GM12872 (cell line): ENCODE measurements around the gene RERE.

ENCODE experiments used
- TF ChIP-seq, protein P1 (sequence below): IDR thresholded peaks from 3 replicates; pipeline ENCODE4 v1.5.1; 2011; ENCODE audit warnings: low read depth, mild to moderate bottlenecking, low read length, moderate library complexity; ENCODE audit not compliant: insufficient read depth

RERE gene

DNA sequence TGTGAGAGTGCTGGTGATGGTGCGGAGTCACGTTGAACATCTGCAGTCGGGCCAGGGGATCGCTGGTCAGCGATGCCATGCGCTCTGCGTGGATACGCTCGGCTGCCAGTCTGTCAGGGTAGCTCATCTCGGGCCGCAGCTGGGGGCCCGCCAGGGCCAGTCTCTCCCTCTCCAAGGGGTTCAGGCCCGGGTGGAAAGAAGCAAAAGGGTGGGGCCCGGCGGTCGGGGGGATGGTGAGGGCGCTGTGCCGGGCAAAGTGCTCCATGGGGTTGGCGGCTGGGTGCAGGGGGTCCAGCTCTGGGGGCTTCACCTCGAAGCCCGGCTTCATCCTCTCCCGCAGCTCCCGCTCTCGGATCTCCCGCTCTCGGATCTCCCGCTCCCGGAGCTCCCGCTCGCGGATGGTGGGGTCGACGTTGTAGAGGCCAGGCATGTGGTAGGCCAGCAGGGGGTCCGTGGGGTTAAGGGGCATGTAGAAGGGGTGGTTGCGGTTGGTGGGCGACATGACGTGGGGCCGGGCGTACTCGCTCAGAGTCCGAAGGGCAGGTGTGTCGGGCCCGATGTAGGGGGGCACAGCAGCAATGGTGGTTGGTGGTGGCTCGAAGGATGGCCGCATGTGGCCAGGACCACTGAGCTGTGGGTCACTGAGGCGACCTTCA, 459.1 kb downstream of the RERE start:
- TF ChIP-seq, protein P1, sequence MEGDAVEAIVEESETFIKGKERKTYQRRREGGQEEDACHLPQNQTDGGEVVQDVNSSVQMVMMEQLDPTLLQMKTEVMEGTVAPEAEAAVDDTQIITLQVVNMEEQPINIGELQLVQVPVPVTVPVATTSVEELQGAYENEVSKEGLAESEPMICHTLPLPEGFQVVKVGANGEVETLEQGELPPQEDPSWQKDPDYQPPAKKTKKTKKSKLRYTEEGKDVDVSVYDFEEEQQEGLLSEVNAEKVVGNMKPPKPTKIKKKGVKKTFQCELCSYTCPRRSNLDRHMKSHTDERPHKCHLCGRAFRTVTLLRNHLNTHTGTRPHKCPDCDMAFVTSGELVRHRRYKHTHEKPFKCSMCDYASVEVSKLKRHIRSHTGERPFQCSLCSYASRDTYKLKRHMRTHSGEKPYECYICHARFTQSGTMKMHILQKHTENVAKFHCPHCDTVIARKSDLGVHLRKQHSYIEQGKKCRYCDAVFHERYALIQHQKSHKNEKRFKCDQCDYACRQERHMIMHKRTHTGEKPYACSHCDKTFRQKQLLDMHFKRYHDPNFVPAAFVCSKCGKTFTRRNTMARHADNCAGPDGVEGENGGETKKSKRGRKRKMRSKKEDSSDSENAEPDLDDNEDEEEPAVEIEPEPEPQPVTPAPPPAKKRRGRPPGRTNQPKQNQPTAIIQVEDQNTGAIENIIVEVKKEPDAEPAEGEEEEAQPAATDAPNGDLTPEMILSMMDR, result no peak

GRCh38 chr1:8357329-8358101, 459.9 kb downstream of the RERE start:
- TF ChIP-seq, protein P1, result no peak

DNA sequence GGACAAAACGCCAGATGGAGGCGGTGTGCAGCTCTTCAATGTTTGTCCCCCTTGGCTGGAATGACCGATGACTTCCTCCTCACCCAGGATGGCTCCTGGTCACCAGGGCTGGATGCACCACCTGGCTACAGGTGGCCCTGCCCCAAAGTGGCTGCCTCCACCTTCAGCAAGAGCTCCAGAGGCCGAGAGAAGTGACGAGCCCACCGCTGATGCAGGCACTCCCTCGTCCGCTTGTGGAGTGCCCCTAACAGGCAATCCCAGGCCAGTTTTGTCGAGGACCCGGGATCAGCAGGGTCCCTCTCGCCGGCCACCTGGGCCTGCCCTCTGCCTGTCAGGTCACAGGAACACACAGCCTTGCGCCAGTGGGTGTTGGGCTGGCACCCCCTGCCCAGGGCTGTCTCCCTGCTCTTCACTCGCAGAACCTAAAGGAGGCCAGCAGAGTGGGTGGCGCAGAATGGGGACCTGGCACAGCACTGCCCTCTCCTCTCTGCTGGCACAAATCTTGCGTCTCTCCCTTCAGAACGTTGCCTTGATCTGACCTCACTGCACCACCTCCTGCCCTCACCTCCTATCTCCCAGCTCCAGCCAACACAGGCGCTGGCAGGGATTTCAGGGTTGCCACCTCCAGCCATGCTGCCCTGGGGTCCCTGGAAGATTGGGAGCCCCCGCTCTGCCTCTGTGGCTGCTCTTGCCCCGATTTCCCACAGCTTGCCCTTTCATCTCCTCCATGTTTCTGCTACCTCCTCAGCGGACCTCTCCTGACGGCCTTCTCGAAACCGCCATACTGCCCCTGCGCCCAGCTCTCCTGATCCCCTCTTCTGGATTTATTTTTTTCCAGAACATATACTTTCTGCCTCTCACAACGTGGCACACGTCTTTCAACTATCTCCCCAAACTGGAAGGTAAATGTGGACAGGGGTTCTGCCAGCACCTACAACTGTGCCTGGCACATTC, 460.9 kb downstream of the RERE start:
- TF ChIP-seq, protein P1, result no peak

GRCh38 chr1:8355439-8356255, 461.8 kb downstream of the RERE start:
- TF ChIP-seq, protein P1, result no peak

GRCh38 chr1:8354038-8354437, 463.4 kb downstream of the RERE start:
- TF ChIP-seq, protein P1, result no peak

- TF ChIP-seq, protein P1, result no peak
Observed at GRCh38 chr1:8352886-8353785, 464.3 kb downstream of the RERE start.
